ENCODE measurements around the gene PSAP.

DNA sequence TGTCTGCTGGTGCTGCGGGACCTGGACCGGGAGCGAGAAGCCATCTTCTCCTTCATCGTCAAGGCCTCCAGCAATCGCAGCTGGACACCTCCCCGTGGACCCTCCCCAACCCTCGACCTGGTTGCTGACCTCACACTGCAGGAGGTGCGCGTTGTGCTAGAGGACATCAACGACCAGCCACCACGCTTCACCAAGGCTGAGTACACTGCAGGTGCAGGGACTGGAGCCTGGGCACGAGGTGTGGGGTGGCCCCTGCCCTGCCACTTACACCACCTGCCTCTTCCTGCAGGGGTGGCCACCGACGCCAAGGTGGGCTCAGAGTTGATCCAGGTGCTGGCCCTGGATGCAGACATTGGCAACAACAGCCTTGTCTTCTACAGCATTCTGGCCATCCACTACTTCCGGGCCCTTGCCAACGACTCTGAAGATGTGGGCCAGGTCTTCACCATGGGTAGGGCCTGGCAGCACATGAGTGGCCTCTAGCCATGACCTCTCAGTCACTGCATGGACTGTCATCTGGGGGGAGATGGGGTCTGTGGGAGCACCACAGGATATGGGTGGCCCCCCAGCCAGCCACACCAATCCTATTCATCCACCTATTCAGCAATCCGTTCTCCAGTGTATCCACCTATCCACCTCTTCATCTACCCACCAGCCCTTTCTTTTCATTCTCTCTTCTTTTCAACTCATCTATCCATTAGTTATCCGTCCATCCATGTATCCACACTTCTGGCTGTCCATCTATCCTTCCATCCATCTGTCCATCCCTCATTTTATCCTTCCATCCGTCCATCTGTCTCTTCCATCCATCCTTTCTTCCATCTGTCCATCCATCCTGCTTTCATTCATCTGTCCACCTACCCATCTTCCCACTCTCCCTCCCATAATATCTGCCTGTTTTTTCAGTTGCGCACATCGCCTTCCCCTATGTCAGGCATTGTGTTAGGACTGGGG lies 43.2 kb downstream of the PSAP start:
- TF ChIP-seq EZH2phosphoT487 (IDR thresholded peaks at IDR 0.05; ENCODE audit: low read depth), result no peak
- TF ChIP-seq, protein P1, sequence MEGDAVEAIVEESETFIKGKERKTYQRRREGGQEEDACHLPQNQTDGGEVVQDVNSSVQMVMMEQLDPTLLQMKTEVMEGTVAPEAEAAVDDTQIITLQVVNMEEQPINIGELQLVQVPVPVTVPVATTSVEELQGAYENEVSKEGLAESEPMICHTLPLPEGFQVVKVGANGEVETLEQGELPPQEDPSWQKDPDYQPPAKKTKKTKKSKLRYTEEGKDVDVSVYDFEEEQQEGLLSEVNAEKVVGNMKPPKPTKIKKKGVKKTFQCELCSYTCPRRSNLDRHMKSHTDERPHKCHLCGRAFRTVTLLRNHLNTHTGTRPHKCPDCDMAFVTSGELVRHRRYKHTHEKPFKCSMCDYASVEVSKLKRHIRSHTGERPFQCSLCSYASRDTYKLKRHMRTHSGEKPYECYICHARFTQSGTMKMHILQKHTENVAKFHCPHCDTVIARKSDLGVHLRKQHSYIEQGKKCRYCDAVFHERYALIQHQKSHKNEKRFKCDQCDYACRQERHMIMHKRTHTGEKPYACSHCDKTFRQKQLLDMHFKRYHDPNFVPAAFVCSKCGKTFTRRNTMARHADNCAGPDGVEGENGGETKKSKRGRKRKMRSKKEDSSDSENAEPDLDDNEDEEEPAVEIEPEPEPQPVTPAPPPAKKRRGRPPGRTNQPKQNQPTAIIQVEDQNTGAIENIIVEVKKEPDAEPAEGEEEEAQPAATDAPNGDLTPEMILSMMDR (IDR thresholded peaks at IDR 0.05; ENCODE audit: low read depth, low read length), result no peak

Measured in OCI-LY3 (cell line).